ENCODE measurements around the gene PFDN6. TPM values are rescaled to one million over a fixed set of nuclear protein-coding genes. Genes with fewer than 3 reads are reported as not detected.

Gene PFDN6
- total and polyA plus RNA-seq, 2 of the 13 experiments (the other 11 are each of a cell fraction or from before 2014, with no cell fraction given), result 75.5 to 87.0 TPM

- WGBS (ENCODE audit: low lambda C conversion rate), result 88% methylated on average over 10 of the region's 10 CpGs
- Histone ChIP-seq H3K36me3 (replicated peaks in 1 of 2; ENCODE audit: control insufficient read depth in 1 of 2, insufficient read depth in 2 of 2, low read length in 2 of 2) (peaks cover 10 to 24% of the 10 kb centered on the region in 2 experiments), H3K27me3 (ENCODE audit: control insufficient read depth in 1 of 2, insufficient read depth in 2 of 2, low read length in 2 of 2) (no peaks in the 10 kb centered on the region; a peak in 1 of 5 replicates), H3K4me3 (replicated peaks in 1 of 3; ENCODE audit: insufficient read depth in 1 of 3, low read depth in 2 of 3, low read length in 3 of 3) (no peak overlapping the region), H3K9ac (ENCODE audit: insufficient read depth, low read depth, low read length) (no peak overlapping the region), H2AFZ (ENCODE audit: low read length) (no peak overlapping the region), H3K4me2 (ENCODE audit: low read depth, low read length) (no peak overlapping the region), H3K9me3 (ENCODE audit: low read length) (no peaks in the 10 kb centered on the region), H4K20me1 (ENCODE audit: insufficient read depth, low read length) (no peaks in the 10 kb centered on the region), H3K79me2 (ENCODE audit: insufficient read depth, low read length) (peaks cover 15% of the 10 kb centered on the region), H3K4me1 (ENCODE audit: insufficient read depth, low read length) (peaks cover 26% of the 10 kb centered on the region), H3K27ac (ENCODE audit: extremely low read length, insufficient read depth, low read length) (no peak overlapping the region)
- CTCF ChIA-PET (ENCODE audit: low intra/inter-chr PET ratio, low total read pairs), result no interaction called here
- no peak for DNase-seq (ENCODE audit: low spot score)
- in situ Hi-C loops (cut with HindIII; ENCODE audit: extremely low pct_ligation_motif_present, low pct_unique_long_range_greater_than_20kb) (loop anchor here (25.0 kb wide), 1 partner anchor 118 kb away; the partner anchor contains the start of genes CUTA, PHF1 and SYNGAP1), intact Hi-C loops (cut with micrococcal nuclease; ENCODE audit: unreplicated experiment) (no loop called here)
- no TSS peak for BruUV-seq (replicated peaks)
- ATAC-seq, result no peak
- POLR2A ChIA-PET, result interaction anchor here (2.8 kb wide), 1 partner anchor 23 kb away, joined by 6 read pairs; the partner anchor contains the start of gene ZBTB22
- no peak for FAIRE-seq
- TF ChIP-seq ZNF512 (CRISPR knock-in tag; IDR thresholded peaks at IDR 0.05) (no peak), AGO2 (optimal IDR thresholded peaks at IDR 0.05; ENCODE audit: low read depth, low read length) (no peak), CHCHD3 (CRISPR knock-in tag; IDR thresholded peaks at IDR 0.05) (no peak), ZNF234 (CRISPR knock-in tag; conservative IDR thresholded peaks at IDR 0.05) (no peak), SOX13 (IDR thresholded peaks at IDR 0.05) (no peak), SOX13 (CRISPR knock-in tag; conservative IDR thresholded peaks at IDR 0.05 in 1 of 2, IDR thresholded peaks at IDR 0.05 in 1 of 2) (no peak), ZNF562 (CRISPR knock-in tag; IDR thresholded peaks at IDR 0.05; ENCODE audit: borderline replicate concordance) (no peak), ZNF362 (CRISPR knock-in tag; IDR thresholded peaks at IDR 0.05; ENCODE audit: borderline replicate concordance) (no peak), ZBTB34 (CRISPR knock-in tag; IDR thresholded peaks at IDR 0.05) (no peak), RARG (CRISPR knock-in tag; IDR thresholded peaks at IDR 0.05; ENCODE audit: low read depth) (no peak), DNMT3B (CRISPR knock-in tag; conservative IDR thresholded peaks at IDR 0.05) (no peak), ZNF224 (CRISPR knock-in tag; IDR thresholded peaks at IDR 0.05) (no peak), ELK4 (CRISPR knock-in tag; IDR thresholded peaks at IDR 0.05; ENCODE audit: borderline replicate concordance) (no peak), PLSCR1 (CRISPR knock-in tag; IDR thresholded peaks at IDR 0.05; ENCODE audit: borderline replicate concordance) (no peak), ZNF33A (CRISPR knock-in tag; IDR thresholded peaks at IDR 0.05; ENCODE audit: borderline replicate concordance) (no peak), ERF (CRISPR knock-in tag; IDR thresholded peaks at IDR 0.05) (no peak)
Observed at GRCh38 chr6:33294086-33294823, 4.9 kb downstream of the PFDN6 start.
